ENCODE measurements around the gene DDX51.
"Not testable (repeated sequence)": the region's sequence is repeated elsewhere in the genome, so short reads cannot be mapped to it uniquely, and the experiment has no call there.

DDX51 gene

GRCh38 chr12:132154941-132155770, 11.0 kb upstream of the DDX51 start:
- peak; percentile 12 for DNase-seq (ENCODE audit: low read depth)

DNA sequence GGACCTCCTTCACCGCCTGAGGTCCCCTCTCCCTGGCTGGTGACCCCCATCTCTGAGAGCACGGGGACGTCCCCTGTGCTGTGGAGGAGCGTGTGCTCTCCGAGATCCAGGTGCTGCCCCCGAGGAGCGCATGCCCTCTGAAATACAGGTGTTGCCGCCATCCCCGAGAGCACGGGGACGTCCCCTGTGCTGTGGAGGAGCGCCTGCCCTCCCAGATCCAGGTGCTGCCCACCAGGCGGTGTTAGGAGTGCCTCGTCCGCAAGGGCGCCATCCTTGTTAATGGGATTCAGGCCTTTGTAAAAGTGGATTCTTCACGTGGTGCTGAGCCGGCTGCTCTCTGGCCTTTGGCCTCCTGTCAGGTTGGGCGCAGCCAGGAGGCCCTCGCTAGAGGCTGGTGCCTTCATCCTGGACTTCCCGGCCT, 10.2 kb upstream of the DDX51 start:
- no peak for DNase-seq (ENCODE audit: low read depth)

GRCh38 chr12:132153501-132154340, 9.6 kb upstream of the DDX51 start:
- peak; percentile 58 for DNase-seq (ENCODE audit: low read depth)

DNA sequence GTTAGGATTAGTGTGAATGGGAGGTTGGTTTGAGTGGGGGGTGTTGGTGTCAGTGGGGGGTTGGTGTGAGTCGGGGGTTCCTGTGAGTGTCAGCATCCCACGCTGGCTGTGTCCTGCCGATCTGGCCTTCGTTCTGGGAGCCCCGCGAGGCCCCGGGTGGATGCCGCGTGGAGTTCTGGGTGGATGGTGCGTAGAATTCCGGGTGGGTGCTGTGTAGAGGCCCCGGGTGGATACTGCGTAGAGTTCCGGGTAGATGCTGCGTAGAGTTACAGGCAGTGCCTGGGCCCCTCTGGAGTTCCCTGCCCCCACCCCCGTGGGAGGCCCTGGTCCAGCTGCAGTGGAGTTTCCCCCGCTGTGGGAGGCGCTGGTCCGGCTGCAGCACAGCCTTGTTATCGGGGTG, 8.8 kb upstream of the DDX51 start:
- no peak for DNase-seq (ENCODE audit: low read depth)

DNA sequence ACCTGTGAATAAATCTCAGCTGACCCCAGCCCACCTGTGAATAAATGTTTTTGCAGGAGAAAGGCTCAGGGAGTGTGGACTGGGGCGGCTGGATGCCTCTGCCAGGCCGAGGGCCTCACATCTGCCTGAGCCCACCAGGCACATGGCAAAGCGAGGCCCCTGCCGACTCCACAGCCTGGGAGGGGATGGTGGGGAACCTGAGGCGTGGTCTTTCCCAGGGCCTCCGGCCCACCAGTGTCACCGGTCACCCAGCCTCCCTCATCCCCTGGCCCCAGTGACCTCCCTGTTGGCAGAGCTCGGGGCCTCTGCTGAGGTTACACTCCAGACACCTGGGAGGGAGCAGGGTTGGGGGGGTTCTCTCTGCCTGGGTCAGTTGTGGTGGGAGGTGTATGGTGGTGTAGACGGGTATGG, 8.3 kb upstream of the DDX51 start:
- DNase-seq (ENCODE audit: low read depth), result no peak

- no peak for DNase-seq (ENCODE audit: low read depth)
Measured at GRCh38 chr12:132151766-132152410, 7.8 kb upstream of the DDX51 start.

DNA sequence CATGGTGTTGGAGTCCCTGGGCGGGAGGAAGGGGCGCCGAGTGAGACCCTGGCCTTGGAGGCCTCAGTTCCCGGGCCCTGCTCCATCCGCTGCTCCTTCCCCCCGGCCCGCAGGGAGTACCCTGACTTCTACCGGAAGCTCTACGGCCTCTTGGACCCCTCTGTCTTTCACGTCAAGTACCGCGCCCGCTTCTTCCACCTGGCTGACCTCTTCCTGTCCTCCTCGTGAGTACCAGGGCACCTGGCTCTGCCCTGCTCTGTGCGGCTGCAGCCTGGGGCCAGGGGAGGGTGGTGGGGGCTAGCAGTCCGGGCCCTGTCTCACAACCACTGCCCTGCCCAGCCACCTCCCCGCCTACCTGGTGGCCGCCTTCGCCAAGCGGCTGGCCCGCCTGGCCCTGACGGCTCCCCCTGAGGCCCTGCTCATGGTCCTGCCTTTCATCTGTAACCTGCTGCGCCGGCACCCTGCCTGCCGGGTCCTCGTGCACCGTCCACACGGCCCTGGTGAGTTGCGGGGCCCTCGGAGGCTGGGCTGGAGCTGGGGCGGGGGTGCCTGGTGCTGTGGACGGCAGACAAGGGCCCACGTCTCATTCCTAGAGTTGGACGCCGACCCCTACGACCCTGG, 7.1 kb upstream of the DDX51 start:
- no peak for DNase-seq (ENCODE audit: low read depth)

DNA sequence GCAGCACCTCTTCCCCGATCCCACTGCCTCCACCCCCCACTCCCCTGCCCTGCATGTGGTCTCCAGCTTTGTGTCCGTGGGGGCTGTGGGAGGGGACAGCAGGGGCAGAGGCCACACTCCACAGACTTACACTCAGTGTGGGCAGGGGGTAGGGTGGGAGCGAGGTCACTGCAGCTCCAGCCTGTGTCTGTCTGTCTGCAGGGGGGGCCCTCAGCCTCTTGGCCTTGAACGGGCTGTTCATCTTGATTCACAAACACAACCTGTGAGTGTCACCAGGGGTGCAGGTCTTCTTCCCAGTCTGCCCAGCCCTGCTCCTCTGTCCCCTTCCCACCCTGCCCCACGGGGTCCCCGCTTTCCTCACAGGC, 6.6 kb upstream of the DDX51 start:
- DNase-seq (ENCODE audit: low read depth), result no peak

- DNase-seq (ENCODE audit: low read depth), result not testable (repeated sequence)
Measured at GRCh38 chr12:132149526-132149925, 5.4 kb upstream of the DDX51 start.

DNA sequence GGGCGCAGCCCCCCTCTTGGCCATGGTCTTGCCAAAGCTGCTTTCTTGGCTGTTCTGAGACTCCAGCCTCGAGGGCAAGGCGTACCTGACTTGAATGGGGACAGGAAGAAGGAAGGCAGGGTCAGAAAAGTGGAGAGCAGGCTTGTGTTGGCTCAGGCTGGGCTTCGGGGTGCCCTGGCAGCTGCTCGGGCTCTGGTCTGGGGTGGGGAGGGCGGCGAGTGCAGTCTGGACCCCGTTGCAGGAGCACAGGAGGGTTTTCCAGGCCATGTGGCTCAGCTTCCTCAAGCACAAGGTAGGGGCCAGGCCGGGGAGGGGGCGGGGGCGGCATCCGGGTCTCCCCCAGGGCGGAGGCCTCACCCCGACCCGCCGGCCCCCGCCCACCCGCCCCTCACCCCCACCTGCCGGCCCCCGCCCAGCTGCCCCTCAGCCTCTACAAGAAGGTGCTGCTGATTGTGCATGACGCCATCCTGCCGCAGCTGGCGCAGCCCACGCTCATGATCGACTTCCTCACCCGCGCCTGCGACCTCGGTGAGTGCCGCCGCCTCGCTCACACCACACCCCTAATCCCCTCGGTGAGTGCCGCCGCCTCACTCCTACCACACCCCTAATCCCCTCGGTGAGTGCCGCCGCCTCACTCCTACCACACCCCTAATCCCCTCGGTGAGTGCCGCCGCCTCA, 4.4 kb upstream of the DDX51 start:
- DNase-seq (ENCODE audit: low read depth), result no peak

GRCh38 chr12:132147423-132148367, 3.6 kb upstream of the DDX51 start:
- DNase-seq (ENCODE audit: low read depth), result no peak

- DNase-seq (ENCODE audit: low read depth), result no peak
Measured at GRCh38 chr12:132146772-132147422, 2.8 kb upstream of the DDX51 start.

- no peak for DNase-seq (ENCODE audit: low read depth)
Measured at GRCh38 chr12:132146098-132146497, 2.0 kb upstream of the DDX51 start.

- DNase-seq (ENCODE audit: low read depth), result no peak
Measured at GRCh38 chr12:132145334-132145733, 1.2 kb upstream of the DDX51 start.

GRCh38 chr12:132144810-132145168, 670 bp upstream of the DDX51 start:
- DNase-seq (ENCODE audit: low read depth), result no peak

GRCh38 chr12:132143336-132144071, 615 bp downstream of the DDX51 start:
- DNase-seq (ENCODE audit: low read depth), result no peak

DNA sequence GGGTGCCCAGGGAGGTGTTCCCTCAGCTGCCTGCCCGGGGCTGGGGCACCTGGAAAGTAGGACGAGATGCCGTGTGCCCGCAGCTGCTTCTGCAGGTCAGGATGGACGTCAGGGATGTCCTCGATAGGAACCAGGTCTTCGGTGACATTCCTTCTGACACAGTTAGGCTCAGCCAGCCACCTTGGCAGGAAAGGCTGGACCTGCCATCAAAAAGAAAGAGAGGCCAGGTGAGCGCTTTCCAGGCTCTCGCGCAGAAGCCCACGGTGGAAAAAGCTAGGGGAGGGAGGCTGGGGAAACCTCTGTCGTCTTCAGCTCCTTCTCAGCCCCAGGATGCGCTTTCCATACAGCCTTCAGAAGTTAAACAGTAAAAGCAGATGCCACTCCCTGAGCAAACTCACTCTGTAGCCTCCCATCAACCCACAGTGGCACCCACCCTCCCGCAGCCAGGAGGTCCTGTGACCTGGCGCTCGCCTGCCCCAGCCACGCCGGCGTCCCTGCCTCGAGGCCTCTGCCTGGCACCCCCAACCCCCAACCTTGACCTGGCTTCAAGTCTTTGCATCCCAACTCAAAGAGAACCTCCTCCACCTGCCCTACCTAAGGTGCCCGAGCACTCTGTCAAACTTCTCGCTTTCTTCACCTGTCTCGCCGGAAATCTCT, 1.3 kb downstream of the DDX51 start:
- DNase-seq (ENCODE audit: low read depth), result no peak

- no peak for DNase-seq (ENCODE audit: low read depth)
Measured at GRCh38 chr12:132141976-132142678, 2.0 kb downstream of the DDX51 start.

All from fibroblast of gingiva (primary cell).